ENCODE results near the gene C1QA. TPM values are rescaled to one million over a fixed set of nuclear protein-coding genes. Genes with fewer than 3 reads are reported as not detected.

Gene C1QA
- total and polyA plus RNA-seq, 2 experiments from 2014 or later, result 5.9 to 7.8 TPM

DNA sequence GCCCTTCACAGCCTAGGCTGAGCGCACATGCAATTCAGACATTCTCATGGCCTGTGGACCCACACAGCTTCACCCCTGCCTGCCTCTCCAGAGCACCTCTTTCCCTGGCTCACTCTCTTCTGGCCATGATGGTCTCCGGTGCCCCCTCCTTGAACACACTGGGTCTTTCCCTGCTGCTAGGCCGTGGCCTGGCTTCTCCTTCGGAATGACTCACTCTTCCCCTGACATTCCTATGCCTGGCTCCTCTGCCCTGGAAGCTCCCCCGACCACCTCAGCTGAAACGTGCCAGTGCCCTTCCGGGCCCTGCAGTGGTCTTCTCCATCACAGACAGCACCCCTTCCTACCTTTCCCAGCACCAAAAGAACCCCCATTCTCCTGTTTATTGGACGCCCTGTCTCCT, 44.9 kb upstream of the C1QA start:
- no peak overlapping the region for H3K27ac ChIP-seq
- H3K36me3 ChIP-seq (replicated peaks; ENCODE audit: insufficient read depth, low read depth), result no peaks in the 10 kb centered on the region
- H3K9me2 ChIP-seq (replicated peaks; ENCODE audit: insufficient read depth), result no peaks in the 10 kb centered on the region
- no peaks in the 10 kb centered on the region for H3K4me1 ChIP-seq (ENCODE audit: insufficient read depth)
- no peaks in the 10 kb centered on the region for H4K20me1 ChIP-seq (ENCODE audit: insufficient read depth, poor library complexity, severe bottlenecking)
- no peak overlapping the region for H2AFZ ChIP-seq
- H3K79me2 ChIP-seq, result no peaks in the 10 kb centered on the region
- H3K4me3 ChIP-seq, result no peak overlapping the region
- DNase-seq (ENCODE audit: low spot score), result no peak
- no peaks in the 10 kb centered on the region for H3K9me3 ChIP-seq (ENCODE audit: low read depth)
- peaks cover 13% of the 10 kb centered on the region for H3K27me3 ChIP-seq
- H3K4me2 ChIP-seq, result no peak overlapping the region
- WGBS (ENCODE audit: low lambda C conversion rate, missing lambda C conversion rate), result 73% methylated on average over 8 of the region's 8 CpGs
- TF ChIP-seq, protein P1, sequence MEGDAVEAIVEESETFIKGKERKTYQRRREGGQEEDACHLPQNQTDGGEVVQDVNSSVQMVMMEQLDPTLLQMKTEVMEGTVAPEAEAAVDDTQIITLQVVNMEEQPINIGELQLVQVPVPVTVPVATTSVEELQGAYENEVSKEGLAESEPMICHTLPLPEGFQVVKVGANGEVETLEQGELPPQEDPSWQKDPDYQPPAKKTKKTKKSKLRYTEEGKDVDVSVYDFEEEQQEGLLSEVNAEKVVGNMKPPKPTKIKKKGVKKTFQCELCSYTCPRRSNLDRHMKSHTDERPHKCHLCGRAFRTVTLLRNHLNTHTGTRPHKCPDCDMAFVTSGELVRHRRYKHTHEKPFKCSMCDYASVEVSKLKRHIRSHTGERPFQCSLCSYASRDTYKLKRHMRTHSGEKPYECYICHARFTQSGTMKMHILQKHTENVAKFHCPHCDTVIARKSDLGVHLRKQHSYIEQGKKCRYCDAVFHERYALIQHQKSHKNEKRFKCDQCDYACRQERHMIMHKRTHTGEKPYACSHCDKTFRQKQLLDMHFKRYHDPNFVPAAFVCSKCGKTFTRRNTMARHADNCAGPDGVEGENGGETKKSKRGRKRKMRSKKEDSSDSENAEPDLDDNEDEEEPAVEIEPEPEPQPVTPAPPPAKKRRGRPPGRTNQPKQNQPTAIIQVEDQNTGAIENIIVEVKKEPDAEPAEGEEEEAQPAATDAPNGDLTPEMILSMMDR (IDR thresholded peaks at IDR 0.05; ENCODE audit: poor library complexity), result no peak
- TF ChIP-seq EZH2phosphoT487 (IDR thresholded peaks at IDR 0.05; ENCODE audit: low read depth, severe bottlenecking, unreplicated experiment), result no peak
- TF ChIP-seq EZH2 (IDR thresholded peaks at IDR 0.05; ENCODE audit: borderline replicate concordance), result no peak

DNA sequence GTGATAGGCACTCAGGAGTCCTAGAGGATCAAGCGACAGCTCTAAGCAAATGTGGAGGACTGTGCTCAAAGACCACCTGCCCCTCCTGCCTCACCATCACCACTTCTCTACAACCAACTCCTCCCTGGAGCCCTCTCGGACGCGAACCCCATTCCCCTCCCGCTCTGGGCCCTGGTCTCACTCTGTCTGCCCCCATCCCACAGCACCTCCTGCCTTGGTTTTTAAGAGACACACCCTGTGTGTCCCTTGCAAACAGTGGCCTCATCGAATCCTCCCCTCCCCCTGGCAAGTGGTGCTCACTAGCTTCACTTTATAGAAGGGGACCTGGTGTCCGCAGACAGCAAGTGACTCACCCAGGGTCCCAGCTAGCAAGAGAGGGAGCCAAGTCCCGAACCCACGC, 44.4 kb upstream of the C1QA start:
- H3K9me2 ChIP-seq (replicated peaks; ENCODE audit: insufficient read depth), result no peaks in the 10 kb centered on the region
- H3K27ac ChIP-seq, result no peak overlapping the region
- peaks cover 11% of the 10 kb centered on the region for H3K27me3 ChIP-seq
- TF ChIP-seq, protein P1 (IDR thresholded peaks at IDR 0.05; ENCODE audit: poor library complexity), result no peak
- TF ChIP-seq EZH2phosphoT487 (IDR thresholded peaks at IDR 0.05; ENCODE audit: low read depth, severe bottlenecking, unreplicated experiment), result no peak
- TF ChIP-seq EZH2 (IDR thresholded peaks at IDR 0.05; ENCODE audit: borderline replicate concordance), result no peak
- no peaks in the 10 kb centered on the region for H4K20me1 ChIP-seq (ENCODE audit: insufficient read depth, poor library complexity, severe bottlenecking)
- H3K4me2 ChIP-seq, result no peak overlapping the region
- H2AFZ ChIP-seq, result no peak overlapping the region
- H3K9me3 ChIP-seq (ENCODE audit: low read depth), result no peaks in the 10 kb centered on the region
- no peak overlapping the region for H3K4me3 ChIP-seq
- H3K36me3 ChIP-seq (replicated peaks; ENCODE audit: insufficient read depth, low read depth), result no peaks in the 10 kb centered on the region
- no peaks in the 10 kb centered on the region for H3K4me1 ChIP-seq (ENCODE audit: insufficient read depth)
- WGBS (ENCODE audit: low lambda C conversion rate, missing lambda C conversion rate), result 85% methylated on average over 9 of the region's 9 CpGs
- DNase-seq (ENCODE audit: low spot score), result no peak
- H3K79me2 ChIP-seq, result no peaks in the 10 kb centered on the region

DNA sequence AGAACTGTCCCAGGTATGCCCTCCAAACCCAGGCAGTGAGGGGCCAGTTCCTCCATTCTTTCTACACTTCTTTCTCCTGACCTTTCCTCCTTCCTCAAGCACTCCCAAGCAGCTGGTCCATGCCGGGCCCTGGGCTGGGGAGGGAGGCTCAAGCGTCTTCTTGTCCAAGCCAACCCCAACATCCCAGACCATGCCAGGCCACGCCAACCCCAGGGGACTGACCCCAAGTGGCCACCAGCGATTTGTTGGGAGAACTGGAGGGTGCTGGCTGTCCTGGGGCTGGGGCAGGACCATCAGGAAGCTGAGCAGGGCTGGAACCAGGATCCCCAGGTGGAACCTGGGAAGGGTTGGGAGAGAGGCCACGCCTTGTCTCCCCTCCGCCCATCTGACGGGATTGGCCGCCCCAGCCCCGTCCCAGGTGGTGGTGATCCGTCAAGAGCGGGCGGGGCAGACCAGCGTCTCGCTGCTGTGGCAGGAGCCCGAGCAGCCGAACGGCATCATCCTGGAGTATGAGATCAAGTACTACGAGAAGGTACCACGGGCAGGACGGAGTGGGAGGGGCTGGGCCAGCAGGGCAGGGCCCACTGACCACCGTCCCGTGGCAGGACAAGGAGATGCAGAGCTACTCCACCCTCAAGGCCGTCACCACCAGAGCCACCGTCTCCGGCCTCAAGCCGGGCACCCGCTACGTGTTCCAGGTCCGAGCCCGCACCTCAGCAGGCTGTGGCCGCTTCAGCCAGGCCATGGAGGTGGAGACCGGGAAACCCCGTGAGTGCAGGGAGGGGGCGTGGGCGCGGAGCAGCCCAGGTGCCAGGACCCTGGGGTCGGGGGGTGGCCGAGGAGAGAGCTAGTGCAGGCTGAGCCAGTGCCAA, 43.3 kb upstream of the C1QA start:
- no peak overlapping the region for H3K27ac ChIP-seq
- H3K79me2 ChIP-seq, result no peaks in the 10 kb centered on the region
- no peaks in the 10 kb centered on the region for H3K36me3 ChIP-seq (replicated peaks; ENCODE audit: insufficient read depth, low read depth)
- 74% methylated on average over 38 of the region's 38 CpGs for WGBS (ENCODE audit: low lambda C conversion rate, missing lambda C conversion rate)
- H3K9me2 ChIP-seq (replicated peaks; ENCODE audit: insufficient read depth), result no peaks in the 10 kb centered on the region
- no peaks in the 10 kb centered on the region for H4K20me1 ChIP-seq (ENCODE audit: insufficient read depth, poor library complexity, severe bottlenecking)
- no peaks in the 10 kb centered on the region for H3K4me1 ChIP-seq (ENCODE audit: insufficient read depth)
- TF ChIP-seq EZH2phosphoT487 (IDR thresholded peaks at IDR 0.05; ENCODE audit: low read depth, severe bottlenecking, unreplicated experiment) (no peak), EZH2 (IDR thresholded peaks at IDR 0.05; ENCODE audit: borderline replicate concordance) (no peak)
- TF ChIP-seq, protein P1 (IDR thresholded peaks at IDR 0.05; ENCODE audit: poor library complexity), result no peak
- no peak overlapping the region for H3K4me2 ChIP-seq
- no peak overlapping the region for H3K4me3 ChIP-seq
- no peaks in the 10 kb centered on the region for H3K9me3 ChIP-seq (ENCODE audit: low read depth)
- H2AFZ ChIP-seq, result no peak overlapping the region
- DNase-seq (ENCODE audit: low spot score), result no peak
- H3K27me3 ChIP-seq, result peaks cover 9% of the 10 kb centered on the region
